Cerebellar nuclear complex (tissue), 1 donor: ENCODE measurements around the gene RBM17.
"Not testable (repeated sequence)": the region's sequence is repeated elsewhere in the genome, so short reads cannot be mapped to it uniquely, and the experiment has no call there.

ENCODE experiments used
- DNase-seq, 2 experiments: peaks; one replicate each; lab custom pipeline; 2025; lab: John Stamatoyannopoulos, UW

Gene RBM17

DNA sequence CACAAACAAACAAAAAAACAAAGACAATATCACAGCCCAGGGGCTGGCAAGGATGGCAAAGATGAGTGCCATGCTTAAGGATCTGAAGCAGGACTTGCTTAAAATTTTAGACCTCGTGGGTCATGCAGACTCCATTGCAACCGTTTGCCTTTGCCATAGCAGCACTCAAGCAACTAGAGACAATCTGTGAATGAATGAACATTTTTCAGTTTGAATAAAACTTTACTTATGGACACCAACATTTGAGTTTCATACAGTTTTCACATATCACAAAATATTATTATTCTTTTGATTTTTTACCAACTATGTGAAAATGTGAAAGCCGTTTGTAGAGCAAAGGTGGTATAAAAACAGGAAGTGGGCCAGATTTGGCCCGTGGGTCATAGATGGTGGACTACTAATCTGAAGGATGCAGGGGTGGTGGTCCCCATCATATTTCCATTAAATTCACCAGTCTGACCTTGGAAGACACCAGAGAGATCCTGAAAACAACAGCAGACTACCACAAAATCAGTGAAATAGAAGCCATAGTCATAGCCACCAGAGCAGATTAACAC, 8.3 kb upstream of the RBM17 start:
- no peak for DNase-seq

DNA sequence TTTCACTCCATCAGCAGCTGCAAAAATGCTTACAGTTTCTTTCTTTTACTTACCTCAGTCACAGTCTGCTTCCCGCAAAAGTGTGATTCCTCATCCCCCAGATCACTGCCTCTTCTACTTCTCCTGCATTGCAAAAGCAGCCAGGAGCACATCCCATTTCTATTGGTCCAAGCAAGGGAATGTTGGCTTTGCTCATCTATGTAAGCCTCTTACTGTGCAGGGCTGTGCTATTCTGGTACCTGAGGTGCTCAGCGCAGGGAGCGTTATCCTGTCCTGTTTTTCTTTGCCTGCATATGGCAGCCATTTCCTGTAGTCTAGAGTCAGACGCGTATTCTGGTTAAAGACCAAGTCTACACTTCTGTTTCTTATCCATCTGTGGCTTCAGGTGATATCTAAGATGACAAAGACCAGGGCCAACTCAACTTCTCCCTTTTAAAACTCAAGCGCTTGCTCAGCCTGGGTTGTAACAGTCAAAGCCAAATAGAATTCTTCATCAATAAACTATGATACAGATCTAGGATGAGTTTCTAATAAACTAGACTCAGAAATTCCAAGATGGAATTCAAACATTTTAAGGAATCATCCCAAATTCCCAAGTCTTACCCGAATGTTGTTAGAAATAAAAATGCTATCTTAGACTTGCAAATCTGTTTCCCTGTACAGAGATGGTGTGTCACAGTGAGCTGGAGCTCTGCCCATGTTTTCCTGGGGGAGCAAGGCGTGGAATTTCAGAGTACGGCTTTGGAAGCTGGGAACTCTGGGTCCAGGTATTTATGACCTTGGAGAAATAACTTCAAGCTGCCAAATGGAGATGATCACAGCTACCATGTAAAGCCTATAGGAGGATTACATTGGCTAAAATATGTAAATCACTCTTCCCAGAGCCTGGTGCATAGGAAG, 6.1 kb upstream of the RBM17 start:
- no peak for DNase-seq

DNA sequence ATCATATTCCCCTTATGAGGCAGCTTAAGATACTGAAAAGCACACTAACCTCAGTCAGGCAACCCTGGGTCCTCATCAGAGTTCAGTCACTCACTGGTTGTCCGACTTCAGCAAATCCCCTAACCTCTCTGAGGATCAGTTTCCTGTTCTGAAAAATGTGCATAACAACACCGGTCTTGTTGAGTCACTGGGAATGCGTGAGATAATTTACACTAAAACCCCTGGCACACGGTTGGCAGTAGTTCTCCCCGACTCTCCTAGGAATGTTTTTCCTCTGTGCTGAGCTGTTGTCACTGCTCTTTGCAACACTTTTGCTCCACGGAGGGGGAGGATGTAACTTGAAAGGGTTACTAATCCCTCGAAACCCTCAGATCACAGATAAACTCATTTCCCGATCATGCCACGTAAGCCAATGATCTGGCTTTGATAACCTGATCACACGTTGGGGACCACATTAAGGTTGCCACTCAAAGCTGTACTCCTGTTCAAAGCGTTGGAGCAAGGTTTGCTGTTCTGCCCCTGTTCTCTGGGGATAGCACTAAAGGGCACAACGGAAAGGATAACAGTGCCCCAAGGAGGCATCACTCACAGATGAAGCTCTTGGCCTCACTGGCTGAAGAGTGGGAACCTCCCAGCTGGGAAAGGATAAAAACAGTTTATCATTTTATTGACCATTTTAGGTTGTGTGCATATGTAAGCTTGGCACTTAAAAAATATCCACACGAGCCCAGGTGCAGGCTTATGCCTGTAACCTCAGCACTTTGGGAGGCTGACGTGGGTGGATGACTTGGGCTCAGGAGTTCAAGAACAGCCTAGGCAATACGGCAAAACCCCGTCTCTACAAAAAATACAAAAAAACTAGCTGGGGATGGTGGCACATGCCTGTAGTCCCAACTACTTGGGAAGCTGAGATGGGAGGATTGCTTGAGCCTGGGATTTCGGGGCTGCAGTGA, 5.0 kb upstream of the RBM17 start:
- no peak for DNase-seq

DNA sequence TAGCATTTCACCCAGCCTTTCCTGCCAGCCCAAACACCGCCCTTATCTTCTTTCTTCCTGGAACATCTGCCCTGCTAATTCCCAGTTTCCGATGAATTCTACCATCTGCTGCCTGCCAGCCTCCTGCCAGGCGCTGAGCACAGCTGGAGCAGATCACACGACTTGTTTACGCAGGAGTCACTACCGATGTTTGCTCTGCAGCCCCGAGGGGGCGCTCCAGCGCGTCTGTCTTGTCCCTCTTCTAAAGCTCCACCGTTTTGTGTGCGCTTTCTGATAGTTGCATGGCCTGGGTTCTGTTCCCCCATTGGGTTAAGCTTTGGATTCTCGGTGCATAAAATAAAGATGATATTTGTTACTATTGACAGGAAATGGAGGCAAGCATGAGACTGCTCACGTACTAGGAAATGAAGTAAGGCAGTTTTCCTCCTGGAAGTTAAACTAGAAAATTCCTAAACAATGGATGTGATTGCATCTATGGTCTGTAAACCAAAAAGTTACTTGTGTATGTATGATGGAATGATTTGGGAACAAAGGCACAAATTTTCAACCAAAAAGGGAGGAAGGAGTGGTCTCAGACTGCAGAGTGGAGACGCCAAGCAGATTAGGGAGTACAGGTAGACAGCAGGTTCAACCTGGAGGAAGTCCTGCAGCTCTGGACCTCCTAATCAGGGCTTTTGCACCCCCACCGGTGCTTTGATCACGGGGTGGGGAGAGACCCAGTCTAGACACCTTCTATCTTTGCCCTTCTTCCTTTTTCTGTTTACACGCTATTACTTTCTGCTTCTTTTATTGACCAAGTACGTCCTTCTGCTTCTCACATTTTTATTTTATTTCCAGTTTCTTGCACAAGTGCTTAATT, 2.2 kb upstream of the RBM17 start:
- no peak for DNase-seq

DNA sequence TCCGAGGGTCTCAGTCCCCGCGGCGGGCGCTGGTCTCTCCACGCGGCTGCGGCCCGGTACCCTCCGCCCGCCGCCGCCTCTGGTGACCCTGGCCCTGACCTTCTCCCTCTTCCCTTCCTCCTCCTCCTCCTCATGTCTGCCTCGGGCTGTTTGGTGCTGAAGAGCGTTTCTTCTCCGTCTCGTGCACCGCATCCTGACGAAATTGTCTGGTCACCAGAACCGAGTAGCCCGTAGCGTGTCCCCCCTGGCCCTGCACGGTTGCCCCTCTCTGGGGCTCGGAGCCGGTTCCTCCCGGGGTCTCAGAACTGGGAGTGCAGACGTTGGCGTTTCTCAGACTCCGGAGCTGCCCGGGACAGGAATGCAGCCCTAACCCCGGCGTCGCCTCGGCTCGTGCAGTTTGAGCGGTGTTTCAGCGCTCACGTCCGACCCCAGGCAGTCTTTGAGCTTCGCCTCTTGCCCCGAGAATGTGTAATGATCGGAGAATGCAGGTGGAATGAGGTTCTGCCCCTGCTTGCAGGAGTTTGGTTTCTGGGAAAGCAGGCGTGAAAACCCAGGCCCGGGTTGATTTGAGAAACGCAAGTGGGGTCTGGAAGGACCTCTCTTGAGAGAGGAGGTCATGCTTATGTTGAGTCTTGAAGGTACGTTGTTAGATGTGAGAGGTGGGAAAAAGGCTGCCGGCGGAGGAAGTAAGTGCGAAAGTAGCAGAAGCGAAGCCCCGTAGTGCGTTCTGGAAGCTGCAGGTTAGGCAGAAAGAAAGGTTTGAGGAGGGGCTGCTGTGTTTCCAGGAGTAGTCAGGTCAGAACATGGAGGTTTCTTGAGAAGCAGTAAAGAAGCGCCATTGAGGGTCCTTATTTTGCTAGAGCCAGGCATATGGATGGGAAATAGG, 743 bp downstream of the RBM17 start:
- no peak for DNase-seq

DNA sequence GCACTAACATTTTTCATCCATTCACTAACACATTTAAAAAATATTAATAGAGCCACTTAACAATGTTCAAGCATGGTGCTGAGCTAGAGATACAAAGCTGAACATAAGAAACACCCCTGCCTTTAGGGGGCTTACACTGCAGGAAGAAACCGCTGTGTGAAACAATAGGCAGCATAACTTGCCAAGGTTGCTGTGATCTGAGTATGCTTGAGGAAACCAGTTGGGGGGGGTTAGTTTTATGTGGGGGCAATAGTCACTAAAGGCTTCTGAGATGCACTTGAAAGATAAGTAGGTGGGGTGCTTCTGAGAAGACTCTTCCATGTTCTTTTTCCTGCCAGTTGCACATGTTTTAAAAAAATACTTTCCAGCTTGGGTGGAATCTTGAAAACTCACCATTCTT, 2.8 kb downstream of the RBM17 start:
- DNase-seq: no peak

DNA sequence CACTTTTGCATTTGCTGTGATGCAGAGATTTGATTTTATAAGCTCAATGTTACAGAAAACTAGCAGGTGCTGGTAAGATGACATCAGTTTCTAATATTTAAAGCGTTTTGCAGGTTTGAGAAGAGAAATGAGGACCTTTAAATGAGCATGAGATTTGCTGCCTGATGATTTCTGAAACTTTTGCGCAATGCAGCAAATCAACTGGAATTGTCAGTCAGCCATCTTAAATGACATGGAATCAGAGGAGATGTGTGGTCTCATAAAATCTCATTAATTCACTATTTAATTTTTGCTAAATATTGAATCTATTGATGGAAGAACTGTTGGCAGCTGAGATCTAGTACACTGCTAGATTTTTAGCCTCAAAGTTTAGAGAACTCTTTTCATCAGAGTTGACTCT, 3.9 kb downstream of the RBM17 start:
- DNase-seq: no peak

DNA sequence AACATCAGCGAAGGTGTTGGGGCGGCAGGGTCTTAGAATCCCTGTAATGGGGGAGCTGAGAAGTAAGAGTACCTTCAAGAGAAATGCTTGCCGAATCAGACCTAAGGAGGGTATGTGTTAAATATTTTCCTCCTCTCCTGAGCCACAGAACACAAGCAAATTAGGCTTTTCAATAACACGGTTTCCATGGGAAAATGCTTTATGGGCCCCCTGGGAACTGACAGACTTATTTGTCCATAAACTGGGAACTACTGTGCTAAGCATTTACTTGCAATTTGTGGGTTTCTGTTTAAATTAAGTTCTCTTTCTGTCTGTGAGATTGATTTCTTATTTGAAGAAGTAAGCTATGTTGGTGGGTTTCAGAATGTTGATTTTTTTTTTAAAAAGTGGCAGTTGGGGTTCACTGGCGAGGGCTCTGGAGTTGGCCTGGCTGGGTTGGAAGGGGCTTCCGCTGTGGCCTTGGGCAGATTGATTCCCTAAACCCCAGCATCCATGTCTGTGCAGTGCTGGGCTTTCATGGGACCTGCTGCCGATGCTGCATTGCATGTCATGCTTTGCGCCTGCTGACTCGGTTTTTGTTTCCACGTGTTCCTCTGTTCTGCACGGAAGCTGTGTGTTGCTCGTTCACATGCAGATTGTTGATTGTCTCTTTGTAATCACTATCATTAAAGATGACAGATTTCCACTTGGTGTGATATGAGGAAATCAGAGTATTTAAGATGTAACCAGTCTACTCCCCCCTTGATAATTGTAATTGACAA, 7.2 kb downstream of the RBM17 start:
- DNase-seq: no peak

DNA sequence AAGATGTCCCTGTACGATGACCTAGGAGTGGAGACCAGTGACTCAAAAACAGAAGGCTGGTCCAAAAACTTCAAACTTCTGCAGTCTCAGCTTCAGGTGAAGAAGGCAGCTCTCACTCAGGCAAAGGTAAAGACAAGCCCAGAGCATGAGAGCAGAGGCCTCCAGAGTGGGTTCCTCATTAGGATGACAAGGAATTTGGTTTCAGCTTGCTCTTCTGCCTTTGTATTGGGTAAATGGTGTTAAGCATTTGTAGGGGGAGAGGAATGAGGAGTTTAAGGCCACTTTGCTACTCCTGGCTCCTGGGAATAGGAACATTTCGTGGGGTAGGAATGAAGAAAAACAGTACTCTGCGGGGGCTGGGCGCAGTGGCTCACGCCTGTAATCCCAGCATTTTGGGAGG, 8.2 kb downstream of the RBM17 start:
- DNase-seq: no peak

DNA sequence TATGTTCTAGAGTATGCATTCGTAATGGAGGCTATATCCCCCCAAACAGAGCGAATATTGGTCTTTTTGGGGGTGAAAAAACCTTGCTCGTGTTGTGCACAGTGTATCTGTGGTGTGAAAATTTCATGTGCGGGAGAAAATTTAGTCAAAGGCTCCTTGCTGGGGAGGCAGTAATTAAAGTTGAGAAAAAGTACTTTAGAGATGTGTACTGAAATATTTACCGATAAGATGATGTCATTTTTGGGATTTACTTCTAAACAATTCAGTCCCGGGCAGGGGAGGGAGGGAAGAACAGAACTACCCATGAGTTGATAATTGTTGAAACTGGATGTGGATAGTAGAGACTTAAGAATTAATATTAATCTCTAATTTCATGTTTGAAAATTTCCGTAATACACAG, 9.3 kb downstream of the RBM17 start:
- no peak for DNase-seq

DNA sequence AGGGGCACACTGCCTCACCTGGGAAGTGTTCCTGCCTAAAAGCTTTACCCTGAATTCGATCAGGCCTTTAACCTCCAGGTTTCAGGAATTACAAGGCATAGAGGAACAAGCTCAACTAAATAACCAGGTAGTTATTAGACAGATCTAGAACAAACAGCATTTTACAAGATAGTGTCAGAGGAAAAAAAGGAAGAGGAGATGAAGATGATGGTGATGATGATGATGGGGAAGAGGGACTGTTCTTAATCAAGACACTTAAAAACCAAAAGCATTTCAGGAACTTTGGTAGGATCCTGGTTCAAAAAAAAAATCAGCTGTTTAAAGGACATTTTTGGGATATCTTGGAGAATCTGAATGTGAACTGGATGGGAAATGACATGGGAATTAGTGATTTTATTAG, 11.5 kb downstream of the RBM17 start:
- no peak for DNase-seq

DNA sequence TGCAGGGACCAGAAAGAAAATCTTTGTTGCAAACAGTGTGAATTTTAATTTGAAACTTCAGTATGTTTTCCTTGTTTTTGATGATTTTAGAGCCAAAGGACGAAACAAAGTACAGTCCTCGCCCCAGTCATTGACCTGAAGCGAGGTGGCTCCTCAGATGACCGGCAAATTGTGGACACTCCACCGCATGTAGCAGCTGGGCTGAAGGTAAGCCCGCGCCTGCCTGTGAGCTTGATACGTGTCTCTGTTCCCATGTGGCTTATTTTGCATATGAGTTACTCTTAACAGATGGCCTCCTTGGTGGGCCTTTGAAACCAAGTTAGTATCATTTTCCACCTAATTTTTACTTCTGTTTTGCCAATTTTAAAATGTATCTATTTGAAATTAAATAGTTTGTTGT, 12.3 kb downstream of the RBM17 start:
- DNase-seq: no peak

DNA sequence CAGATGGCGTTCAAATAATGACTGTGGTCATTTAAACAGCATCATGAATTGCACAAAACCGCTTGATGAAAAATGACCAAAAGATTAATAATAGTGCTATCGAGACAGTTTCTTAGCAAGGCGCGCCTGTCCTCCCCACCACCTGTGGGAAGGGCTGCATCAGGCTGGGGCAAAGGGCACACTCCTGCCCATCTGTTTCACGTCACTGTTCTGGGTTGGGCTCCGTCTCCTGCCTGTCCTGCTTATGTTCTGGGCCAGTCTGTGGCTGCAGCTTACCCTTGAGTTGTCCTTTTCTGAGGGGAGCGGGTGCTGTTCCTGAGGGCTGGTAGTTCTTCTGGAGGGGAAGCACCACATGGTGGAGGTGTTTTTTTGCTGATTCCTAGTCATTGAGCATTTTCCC, 13.3 kb downstream of the RBM17 start:
- no peak for DNase-seq

DNA sequence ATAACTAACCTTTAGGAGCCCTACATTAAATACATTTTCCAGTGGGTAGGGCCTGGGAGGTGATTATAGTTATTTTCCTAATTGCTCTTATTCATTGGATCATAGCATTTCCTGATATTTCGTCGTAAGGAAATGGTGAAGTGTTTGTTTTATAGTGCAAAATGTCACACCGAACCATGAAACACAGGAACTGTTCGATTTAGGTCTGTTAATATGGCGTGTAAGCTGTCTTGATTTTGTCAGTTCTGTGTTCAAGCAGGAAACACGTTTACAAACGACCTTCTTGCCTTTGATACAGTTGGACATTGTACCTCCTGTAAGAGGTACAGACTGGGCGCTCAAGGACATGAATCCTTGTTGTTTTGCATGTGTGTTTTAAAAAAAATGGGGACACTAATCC, 14.8 kb downstream of the RBM17 start:
- no peak for DNase-seq

DNA sequence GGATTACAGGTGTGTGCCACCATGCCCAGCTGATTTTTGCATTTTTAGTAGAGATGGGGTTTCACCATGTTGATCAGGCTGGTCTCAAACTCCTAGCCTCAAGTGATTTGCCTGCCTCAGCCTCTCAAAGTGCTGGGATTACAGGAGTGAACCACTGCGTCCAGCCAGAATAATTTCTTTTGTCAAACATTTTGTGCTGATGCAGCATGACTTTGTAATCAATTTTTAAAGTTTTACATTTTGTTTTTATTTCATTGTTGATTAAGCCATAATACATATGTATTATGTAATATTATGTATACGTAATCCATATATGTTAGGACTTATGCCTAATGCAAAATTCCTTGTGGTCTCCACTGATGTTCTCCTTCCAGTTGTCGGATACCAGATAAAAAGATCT, 18.8 kb downstream of the RBM17 start:
- not testable (repeated sequence) for DNase-seq

DNA sequence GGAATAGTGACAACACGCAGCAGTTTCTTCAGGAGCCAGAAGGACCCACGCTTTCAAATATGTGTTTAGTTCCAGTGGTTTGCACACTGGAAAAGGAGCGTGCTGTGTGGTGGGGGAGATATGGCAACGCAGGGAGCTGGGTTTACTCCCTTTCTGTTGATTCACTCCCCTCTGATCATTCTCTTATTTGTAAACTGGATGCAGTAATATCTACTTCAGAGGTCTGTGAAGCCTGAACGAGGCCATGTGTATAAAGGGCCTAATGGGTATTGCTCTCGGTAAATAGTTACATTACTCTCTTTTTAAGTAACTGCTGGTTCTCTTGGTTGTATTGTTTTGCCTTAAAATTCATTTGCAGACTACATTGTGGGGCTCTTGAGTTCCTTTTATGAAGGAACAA, 19.2 kb downstream of the RBM17 start:
- no peak for DNase-seq

DNA sequence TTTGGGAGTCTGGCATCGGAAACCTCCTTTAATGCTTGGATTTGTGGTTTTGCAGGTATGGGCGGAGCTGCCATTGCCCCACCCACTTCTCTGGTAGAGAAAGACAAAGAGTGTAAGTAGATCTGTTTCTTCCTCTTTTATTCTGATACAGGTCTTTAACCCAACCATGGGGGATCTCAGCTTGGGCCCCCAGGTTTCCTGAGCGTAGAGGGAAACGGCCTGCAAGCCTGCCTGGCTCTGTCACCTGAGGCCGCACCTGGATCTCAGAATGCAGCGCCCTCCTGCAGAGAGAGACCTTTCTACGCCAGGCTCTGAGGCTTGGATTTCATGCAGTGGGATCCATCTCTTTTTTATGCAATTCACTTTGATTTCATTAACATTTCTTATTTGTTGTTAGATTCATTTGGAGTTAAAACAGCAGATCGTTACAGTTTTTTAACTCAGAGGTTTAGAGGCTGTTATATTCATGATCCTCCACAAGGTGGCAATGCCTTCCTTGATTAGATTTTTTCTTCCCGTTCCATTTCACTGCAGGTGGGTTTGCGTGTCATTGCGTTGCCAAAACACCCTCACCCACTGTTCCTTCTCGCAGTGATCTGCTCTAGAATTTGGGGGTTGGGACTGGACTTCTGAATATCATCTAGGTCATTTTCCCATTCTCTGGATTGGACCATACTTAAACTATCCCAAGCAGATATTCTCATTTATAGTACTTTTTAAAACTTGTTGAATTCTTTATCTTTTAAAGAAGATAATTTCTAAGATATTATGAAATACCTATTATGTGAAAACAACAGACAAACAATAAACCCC, 20.0 kb downstream of the RBM17 start:
- no peak for DNase-seq

DNA sequence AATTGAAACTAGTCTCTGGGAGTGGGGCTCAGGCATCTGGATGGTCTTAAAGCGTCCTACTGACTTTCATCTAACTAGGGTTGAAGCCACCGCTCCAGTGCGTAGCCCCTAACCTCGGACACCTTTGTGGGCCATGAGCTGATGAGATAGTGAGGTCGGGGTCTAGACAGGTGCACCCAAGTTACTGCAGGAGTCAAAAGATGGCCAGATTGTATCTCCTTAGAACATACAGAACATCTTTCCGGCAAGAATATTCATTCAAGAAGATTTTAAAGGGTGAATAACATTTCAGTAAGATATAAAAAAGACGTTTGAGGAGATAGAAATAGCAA, 20.6 kb downstream of the RBM17 start:
- DNase-seq: no peak

DNA sequence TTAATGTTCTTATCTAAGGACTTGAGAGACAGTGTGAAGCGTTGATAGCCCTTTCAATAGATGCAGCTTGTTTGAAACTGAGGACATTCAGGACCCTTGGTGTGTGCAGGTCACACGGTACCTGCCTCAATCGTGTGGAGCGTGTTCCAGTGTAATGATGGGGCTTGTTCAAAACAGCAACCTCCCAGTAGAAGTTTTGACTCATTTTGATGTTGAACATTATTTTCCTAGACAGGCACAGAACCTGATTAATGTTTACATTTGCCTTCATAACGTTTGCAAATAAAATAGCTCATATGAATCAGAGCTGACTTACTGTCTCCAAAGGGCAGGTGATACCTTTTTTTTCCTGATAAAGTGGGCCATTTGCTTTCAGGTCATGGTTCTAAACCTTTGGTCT, 21.3 kb downstream of the RBM17 start:
- no peak for DNase-seq
